Lower lobe of right lung (tissue), 2 donors: ENCODE data around the gene GEMIN8. TPM values are rescaled to one million over a fixed set of nuclear protein-coding genes. Genes with fewer than 3 reads are reported as not detected.

Experiments used
- ATAC-seq, 2 donors: fragments of 200-7000 bp; cut with Tn5 transposase; one replicate each; pipeline ENCODE4 v1.9.1; 2020 to 2022; ENCODE audit warnings: mild to moderate bottlenecking in 2 of 2, moderate library complexity in 2 of 2
- DNase-seq: peaks from one replicate; pipeline ENCODE4 v3.0.0-alpha.2; 2020
- H3K27ac ChIP-seq: fragments of 200-600 bp; one replicate; pipeline ENCODE4 v1.8.0; 2022
- H3K27me3 ChIP-seq: fragments of 200-600 bp; one replicate; pipeline ENCODE4 v1.8.0; 2022; ENCODE audit warnings: low read depth
- H3K36me3 ChIP-seq: fragments of 200-600 bp; one replicate; pipeline ENCODE4 v1.8.0; 2022; ENCODE audit warnings: mild to moderate bottlenecking
- H3K4me1 ChIP-seq: fragments of 200-600 bp; one replicate; pipeline ENCODE4 v1.8.0; 2022
- H3K4me3 ChIP-seq: fragments of 200-600 bp; one replicate; pipeline ENCODE4 v1.8.0; 2022; ENCODE audit warnings: mild to moderate bottlenecking
- H3K9me3 ChIP-seq: fragments of 200-600 bp; one replicate; pipeline ENCODE4 v1.8.0; 2022
- intact Hi-C: fragments of 100-400 bp; cut with DNase I; formaldehyde crosslinking; loops from one replicate; pipeline ENCODE4 v1.11.0; 2022
- total RNA-seq: library from RNA; stranded (reverse); fragmentation: NEBNext Ultra II Directional; extraction: Animal tissue kit (Norgen Biotek cat#: 25700); gene quantifications from one replicate; pipeline ENCODE4 v1.2.1, GENCODE V29; 2021
- TF ChIP-seq, protein P1 (sequence below): fragments of 200-600 bp; IDR thresholded peaks from one replicate; pipeline ENCODE4 v1.8.0; 2022; ENCODE audit warnings: antibody characterized with exemption, mild to moderate bottlenecking
- donor health status: DM: no; HTN: yes; CAD: no; lungs with severe emphysema.

The GEMIN8 gene
- total RNA-seq, 1 donor from 2014 or later = 15.8 TPM

DNA sequence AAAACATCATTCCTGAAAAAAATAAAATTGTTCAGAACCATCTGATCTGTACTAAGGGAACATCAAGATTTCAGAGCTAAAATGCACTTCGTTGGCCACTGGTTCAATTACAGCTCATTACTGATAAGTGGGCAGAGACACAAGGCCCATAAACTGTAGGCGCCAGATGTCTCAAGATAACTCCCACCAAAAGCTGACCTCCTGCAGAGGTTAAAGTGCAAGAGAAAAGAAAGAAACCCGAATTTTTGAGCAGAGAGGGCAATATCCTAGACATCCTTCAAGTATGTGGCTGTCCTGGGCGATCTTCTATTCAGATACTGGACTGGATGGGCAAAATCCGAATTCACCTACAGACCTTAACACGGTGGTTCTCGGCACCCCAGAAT, 660 bp downstream of the GEMIN8 start:
- no peak for ATAC-seq
- peak overlapping the region; percentile 90 for H3K27ac ChIP-seq
- TF ChIP-seq, protein P1, sequence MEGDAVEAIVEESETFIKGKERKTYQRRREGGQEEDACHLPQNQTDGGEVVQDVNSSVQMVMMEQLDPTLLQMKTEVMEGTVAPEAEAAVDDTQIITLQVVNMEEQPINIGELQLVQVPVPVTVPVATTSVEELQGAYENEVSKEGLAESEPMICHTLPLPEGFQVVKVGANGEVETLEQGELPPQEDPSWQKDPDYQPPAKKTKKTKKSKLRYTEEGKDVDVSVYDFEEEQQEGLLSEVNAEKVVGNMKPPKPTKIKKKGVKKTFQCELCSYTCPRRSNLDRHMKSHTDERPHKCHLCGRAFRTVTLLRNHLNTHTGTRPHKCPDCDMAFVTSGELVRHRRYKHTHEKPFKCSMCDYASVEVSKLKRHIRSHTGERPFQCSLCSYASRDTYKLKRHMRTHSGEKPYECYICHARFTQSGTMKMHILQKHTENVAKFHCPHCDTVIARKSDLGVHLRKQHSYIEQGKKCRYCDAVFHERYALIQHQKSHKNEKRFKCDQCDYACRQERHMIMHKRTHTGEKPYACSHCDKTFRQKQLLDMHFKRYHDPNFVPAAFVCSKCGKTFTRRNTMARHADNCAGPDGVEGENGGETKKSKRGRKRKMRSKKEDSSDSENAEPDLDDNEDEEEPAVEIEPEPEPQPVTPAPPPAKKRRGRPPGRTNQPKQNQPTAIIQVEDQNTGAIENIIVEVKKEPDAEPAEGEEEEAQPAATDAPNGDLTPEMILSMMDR = no peak
- no peak for DNase-seq
- H3K36me3 ChIP-seq = no peaks in the 10 kb centered on the region
- H3K4me3 ChIP-seq = peak overlapping the region; percentile 62
- no peaks in the 10 kb centered on the region for H3K9me3 ChIP-seq
- H3K4me1 ChIP-seq = peaks cover 28% of the 10 kb centered on the region
- intact Hi-C loops = no loop called here
- no peaks in the 10 kb centered on the region for H3K27me3 ChIP-seq

DNA sequence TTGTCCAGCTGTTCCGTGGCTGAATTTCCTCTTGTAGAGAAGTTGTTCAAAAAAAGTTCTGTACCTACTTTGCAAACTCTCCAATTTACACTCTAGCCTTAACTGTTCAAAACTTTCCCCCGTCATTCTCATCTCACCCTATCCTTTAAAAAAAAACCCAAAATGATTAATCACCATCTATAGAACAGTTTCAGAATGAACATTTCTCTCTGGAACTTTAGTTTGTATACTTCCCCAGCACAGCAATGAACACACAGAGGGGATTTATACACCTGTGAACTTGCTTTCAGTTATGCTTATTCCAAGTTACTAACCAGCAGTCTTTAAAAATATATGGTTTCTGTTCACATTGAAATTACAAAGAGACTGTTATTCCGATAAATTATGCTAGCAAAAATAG, 1.2 kb downstream of the GEMIN8 start:
- Histone ChIP-seq H3K36me3 (no peaks in the 10 kb centered on the region), H3K27me3 (no peaks in the 10 kb centered on the region), H3K27ac (no peak overlapping the region), H3K4me3 (peak overlapping the region; percentile 62), H3K4me1 (peaks cover 28% of the 10 kb centered on the region), H3K9me3 (no peaks in the 10 kb centered on the region)
- DNase-seq (no peak), ATAC-seq (no peak)
- intact Hi-C loops = no loop called here
- TF ChIP-seq, protein P1 = no peak

DNA sequence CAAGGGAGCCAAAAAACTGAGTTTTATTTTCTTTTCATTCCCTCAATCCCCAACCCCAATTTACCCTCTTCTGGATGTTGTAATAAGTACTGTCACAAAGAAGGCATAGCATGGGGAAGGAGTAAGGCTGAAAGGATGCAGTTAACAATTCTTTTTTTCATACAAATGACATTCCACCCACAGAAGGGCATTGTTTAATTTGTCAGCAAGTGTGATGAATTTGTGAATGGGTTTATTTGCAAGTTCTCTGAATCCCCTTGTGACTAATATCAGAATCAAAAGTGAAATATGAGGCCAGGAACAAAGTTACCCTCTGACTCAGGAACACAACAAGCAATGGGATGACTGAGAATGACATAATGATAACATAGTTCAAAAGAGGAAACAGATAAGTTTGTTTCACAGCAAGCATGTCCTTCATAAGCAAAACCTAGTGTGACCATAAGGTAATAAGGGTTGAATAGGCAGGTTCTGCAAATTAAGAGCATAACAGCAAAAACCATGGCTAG, 2.1 kb downstream of the GEMIN8 start:
- TF ChIP-seq, protein P1 = no peak
- intact Hi-C loops = no loop called here
- Histone ChIP-seq H3K27ac (peak overlapping the region; percentile 36), H3K4me1 (peaks cover 28% of the 10 kb centered on the region), H3K4me3 (no peak overlapping the region), H3K27me3 (no peaks in the 10 kb centered on the region), H3K9me3 (no peaks in the 10 kb centered on the region), H3K36me3 (no peaks in the 10 kb centered on the region)
- no peak for DNase-seq
- no peak for ATAC-seq

DNA sequence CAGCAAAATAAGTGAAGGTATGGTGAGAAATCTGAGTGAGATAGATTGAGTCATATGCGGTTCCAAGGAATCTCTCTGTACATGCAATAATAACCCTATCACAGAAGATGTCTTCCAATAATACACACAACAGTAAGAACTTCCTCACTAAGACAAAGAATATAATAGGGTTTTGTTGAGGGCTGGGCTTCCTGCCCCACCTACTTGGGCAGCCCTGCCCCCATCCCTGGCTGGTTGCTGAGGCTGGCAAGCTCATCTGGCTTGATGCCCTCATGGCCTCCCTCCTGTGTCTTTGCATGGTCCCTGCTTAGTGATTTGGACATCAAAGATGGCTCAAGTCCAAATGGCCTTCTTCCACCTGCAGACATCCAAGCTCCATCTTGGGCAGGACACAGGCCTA, 2.7 kb downstream of the GEMIN8 start:
- no peak for DNase-seq
- no peak for ATAC-seq
- Histone ChIP-seq H3K4me1 (peaks cover 25% of the 10 kb centered on the region), H3K4me3 (no peak overlapping the region), H3K36me3 (no peaks in the 10 kb centered on the region), H3K27ac (peak overlapping the region; percentile 18), H3K27me3 (no peaks in the 10 kb centered on the region), H3K9me3 (no peaks in the 10 kb centered on the region)
- TF ChIP-seq, protein P1 = no peak
- intact Hi-C loops = no loop called here

DNA sequence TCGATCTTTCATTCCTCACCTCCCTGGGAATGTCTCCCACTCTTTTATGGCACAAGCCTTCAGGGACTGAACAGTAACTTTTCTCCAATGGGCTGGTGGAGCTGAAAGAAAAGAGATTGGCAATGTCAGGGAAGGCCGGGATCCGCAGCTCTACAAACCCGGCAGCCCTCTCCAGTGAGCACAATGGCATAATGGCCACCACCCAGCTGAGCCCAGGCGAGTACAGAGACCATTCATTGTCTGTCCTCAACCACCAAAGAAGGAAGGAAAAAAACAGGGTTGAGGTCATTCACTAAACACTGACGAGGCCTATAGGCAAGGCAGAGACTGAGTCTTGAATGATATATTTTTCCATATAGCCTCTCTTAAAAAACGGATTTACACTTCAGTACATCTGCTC, 3.6 kb downstream of the GEMIN8 start:
- Histone ChIP-seq H3K4me1 (peaks cover 24% of the 10 kb centered on the region), H3K4me3 (no peak overlapping the region), H3K36me3 (no peaks in the 10 kb centered on the region), H3K27ac (no peak overlapping the region), H3K9me3 (no peaks in the 10 kb centered on the region), H3K27me3 (no peaks in the 10 kb centered on the region)
- TF ChIP-seq, protein P1 = no peak
- ATAC-seq = no peak
- no peak for DNase-seq
- intact Hi-C loops = no loop called here

DNA sequence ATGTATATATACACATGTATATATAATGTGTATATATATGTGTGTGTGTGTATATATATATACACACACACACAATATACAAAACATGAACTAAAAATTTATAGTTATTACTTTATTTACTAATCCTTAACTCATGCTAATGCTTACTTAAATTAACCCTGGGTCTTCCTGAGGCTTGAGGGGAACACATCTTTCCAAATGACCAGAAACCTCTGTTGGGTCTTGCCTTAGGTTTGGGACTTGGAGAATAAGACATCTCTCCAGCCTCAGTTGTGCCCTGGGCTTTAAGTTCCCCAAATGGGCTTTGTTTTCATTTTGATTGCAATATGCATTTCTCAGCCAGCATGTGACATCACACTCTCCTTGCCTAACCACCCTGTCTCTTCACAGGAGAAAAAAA, 7.7 kb downstream of the GEMIN8 start:
- Histone ChIP-seq H3K9me3 (no peaks in the 10 kb centered on the region), H3K36me3 (peaks cover 16% of the 10 kb centered on the region), H3K27me3 (no peaks in the 10 kb centered on the region), H3K4me1 (peaks cover 3% of the 10 kb centered on the region), H3K27ac (no peak overlapping the region), H3K4me3 (no peak overlapping the region)
- ATAC-seq (no peak), DNase-seq (no peak)
- TF ChIP-seq, protein P1 = no peak
- intact Hi-C loops = no loop called here
